Activated CD4-positive, alpha-beta T cell treated with anti-CD3 and anti-CD28 coated beads, Interleukin-10, Interleukin-2, amounts not matched to agents 100 ng/mL and 50 ng/mL, durations not matched to agents 16 hours and 8 hours (primary cell): ENCODE results near the gene GABBR1.

Experiments
- DNase-seq: peaks from one replicate; pipeline ENCODE4 v3.0.0-alpha.2; 2020

The GABBR1 gene

GRCh38 chr6:29617782-29618554 lies 15.0 kb downstream of the GABBR1 start:
- DNase-seq: no peak

- DNase-seq: no peak
These were observed 21.6 kb downstream of the GABBR1 start for GRCh38 chr6:29611426-29611825.

DNA sequence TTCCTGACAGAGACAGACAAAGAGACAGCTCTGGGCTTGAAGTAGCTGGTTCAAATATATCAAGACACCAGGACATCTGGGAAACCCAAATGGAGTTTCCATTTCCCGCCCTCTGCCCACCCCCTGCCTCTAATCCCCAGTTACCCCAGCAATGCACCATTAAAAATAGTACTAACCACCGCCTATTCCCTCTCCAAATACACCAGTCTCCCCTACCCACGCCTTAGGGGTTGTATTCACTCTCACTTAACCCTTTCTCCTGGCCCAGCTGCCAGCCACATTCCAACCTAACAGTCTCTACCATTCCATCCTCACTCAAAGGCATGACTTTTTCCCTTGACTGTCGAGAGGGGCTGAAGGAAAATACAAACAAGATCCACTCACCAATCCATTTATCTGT lies 22.4 kb downstream of the GABBR1 start:
- DNase-seq: no peak

DNA sequence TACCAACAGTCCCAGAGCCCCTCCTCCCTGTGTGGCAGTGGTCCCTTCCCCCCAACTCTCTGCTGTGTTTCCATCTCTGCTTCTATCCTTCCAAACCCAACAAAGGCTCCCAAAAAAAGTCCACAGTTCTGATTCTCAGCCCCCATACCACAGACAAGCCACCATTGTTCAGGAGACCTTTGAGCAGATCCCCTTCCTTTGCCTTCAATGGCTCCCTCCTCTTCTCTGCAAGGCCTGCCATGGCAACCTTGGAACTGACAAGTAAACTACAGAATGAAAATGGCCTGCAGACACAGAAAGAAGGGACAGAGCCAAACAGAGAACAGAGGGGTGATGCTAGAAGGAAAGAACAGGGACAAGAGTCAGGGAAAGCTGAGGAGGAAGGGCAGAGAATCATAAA lies 24.9 kb downstream of the GABBR1 start:
- DNase-seq: no peak

DNA sequence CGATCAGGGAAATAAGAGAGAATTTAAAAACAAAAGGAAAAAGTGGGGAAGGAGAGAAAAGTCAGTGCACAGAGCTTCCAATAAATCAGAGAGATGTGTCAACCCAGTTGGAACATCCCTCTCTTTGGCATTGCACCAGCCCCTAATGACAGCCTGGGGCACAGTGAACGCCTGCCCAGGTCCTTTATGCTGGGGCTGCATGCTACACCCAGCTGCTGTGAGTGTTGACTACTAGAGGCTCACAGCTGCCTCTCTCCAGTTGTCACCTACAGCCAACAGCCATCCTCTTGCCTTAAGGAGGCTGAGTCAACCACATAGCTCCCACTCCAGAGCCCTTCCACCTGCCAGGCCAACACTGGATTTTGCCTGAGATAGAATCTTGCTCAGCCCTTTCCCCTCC lies 29.1 kb downstream of the GABBR1 start:
- no peak for DNase-seq

GRCh38 chr6:29603456-29603855 lies 29.5 kb downstream of the GABBR1 start:
- no peak for DNase-seq

DNA sequence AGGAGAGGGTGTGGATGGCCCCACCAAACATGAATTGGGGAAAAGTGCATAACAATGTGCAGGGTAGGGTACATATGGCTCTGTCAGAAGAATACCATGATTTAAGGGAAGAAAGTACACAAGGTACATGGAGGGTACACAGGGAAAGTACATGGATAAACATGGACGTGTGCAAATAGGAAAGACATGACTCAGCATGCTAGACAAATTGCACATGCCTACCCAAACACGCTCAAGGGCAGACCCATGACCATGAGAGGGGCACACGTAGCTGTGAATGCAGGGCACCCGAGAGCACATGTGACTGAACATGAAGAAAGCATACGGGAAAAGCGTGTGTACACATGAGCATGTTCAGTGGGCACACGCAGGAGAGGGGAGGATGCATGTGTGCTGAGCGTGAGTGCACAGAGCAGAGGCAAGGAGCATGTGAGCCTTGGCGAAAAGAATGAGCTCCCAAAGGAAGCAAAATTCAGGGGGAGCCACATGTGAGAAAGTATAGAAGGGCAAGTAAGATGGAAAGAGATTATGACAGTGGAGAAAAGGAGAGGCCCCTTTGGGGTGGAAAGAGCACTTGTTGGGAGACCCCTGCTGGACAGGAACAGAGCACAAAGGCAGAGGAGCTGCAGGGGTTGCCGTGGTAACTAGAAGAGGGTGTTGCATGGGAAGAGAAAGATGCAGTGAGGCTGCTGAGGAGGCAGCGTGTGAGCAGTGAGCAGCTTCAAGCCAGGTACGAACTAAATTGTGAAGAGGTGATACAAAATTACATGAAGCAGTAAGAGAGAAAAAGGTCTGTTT lies 30.2 kb downstream of the GABBR1 start:
- DNase-seq: peak; percentile 17

- DNase-seq: no peak
These were observed 34.7 kb downstream of the GABBR1 start for GRCh38 chr6:29598172-29598747.

- no peak for DNase-seq
These were observed 35.8 kb downstream of the GABBR1 start for GRCh38 chr6:29597184-29597583.

DNA sequence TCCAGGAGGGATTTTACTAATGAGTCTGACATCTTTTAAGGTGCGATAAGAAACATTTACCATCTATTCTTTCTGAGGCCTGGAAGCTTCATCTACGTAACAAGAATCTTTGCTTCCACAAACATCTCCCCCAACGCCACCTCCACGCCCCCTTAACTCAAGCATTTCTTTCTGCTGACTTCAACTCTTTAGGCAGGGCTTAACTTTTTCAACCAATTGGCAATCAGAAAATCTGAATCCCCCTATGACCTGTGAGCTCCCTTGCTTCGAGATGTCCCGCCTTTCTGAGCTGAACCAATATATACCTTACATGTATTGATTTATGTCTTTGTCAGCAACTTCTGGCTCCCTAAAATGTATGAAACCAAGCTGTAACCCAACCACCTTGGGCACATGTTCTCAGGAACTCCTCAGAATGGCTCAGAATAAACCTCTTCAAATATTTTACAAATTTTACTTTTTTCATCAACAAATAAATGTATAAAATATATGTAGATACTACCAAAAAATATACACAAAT lies 36.5 kb downstream of the GABBR1 start:
- DNase-seq: no peak

- no peak for DNase-seq
These were observed 39.7 kb downstream of the GABBR1 start for GRCh38 chr6:29593199-29593855.

DNA sequence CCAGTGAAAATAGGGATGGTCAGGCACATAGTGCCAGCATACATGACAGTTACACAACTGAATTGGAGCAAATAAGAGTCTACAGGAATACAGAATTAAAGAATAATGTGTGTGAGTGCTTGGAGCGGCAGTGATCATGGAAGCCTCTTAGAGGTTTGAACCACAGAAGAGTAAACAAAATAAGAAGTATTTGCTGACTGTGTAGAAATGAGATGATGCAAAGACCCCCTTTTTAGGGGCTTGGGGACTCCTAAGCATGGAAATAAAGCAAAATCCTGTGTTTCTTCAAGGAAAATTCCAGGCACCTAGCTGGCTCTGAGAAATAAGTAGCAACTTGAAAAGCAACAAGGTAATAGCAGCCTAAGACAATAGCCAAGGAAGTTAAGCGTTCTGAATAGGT lies 41.3 kb downstream of the GABBR1 start:
- no peak for DNase-seq

DNA sequence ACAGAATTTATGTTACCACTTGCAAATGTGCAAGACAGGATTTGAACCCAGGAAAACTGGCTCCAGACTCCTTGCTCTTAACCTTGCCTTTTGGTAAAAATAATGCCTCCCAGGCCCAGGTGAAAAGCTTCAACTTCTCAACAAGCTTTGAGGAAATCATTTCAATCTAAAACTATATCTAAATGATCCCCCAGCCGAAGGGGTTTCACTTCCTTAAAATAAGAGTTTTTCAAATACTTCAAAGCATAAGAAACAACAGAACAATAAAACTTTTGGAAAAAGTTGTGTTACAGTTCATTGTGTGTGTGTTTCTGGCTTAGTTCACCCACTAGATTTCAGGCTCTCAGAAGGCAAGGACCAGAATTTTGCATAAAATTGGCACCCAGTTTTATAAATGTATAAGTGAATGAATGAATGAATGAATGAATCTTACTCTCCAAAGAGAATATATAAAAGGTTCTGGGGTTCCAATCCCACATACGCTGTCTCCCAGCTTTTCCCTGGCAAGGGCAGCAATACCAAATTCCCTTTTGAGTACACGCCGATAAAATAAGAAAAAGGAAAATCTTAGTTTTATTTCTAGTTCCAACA lies 42.7 kb downstream of the GABBR1 start:
- DNase-seq: no peak

- DNase-seq: peak; percentile 56
These were observed 43.4 kb downstream of the GABBR1 start for GRCh38 chr6:29589423-29590048.

- no peak for DNase-seq
These were observed 48.2 kb downstream of the GABBR1 start, which contains the start of gene OR2H2 for GRCh38 chr6:29584821-29585220. OR2H2 (plus strand) TSS chr6:29585121; CDS start chr6:29587945, 2,824 bp downstream.

DNA sequence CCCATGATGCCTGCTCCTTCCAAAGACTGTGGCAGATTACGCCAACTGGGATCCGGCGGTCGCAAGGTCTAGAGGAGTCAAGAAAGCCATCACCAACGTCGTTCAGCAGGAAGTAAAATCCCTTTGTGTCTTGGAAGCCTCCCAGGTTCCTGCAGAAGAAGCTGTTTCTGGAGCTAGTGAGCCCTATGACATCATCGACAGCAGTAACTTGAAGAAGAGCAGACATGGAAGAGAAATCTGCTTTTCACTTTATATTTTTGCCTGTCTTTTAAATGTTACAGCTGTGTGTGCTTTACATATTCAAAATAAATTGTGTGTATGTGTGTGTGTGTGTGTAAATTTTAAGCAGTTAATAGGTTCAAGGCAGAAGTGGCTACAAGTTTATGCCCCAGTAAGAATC lies 55.4 kb downstream of the GABBR1 start:
- no peak for DNase-seq

DNA sequence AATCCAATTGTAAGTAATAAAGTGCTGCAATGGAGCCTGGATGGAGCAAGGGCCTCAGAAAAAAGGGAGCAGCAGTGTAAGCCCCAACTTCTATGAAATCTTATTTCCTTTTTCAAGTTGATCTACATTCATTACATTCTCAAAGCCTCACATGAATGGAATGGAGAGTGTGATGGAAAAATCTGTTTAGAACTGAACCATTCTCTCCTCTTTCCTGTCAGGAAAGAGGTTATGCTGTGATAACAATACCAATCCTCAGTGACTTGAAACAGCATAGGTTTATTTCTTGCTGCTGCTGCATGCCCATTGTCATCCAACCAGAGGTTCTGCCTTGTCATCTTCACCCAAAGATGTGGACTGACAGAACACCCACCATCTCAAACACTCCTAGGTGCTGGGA lies 56.9 kb downstream of the GABBR1 start:
- no peak for DNase-seq

DNA sequence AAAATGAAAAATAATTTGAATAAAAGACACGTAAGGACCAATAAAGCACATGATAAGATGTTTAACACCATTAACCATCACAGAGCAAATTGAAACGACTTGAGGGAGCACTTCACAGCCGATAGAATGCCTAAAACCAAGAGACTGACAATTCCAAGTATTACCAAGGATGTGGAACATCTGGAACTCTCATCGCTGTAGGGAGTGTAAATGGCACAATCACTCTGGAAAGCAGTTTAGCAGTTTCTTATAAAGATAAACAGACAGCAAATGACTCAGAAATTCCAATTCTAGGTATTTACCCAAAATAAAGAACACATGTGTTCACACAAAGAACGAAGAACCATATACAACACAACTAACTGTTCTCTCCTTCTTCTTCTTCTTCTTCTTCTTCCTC lies 65.0 kb downstream of the GABBR1 start:
- no peak for DNase-seq

GRCh38 chr6:29567541-29567940 lies 65.4 kb downstream of the GABBR1 start:
- DNase-seq: no peak

- no peak for DNase-seq
These were observed 66.1 kb downstream of the GABBR1 start for GRCh38 chr6:29566856-29567255.

- no peak for DNase-seq
These were observed 68.1 kb downstream of the GABBR1 start for GRCh38 chr6:29564875-29565274.

GRCh38 chr6:29563435-29563965 lies 69.5 kb downstream of the GABBR1 start:
- DNase-seq: peak; percentile 3
